ENCODE measurements around the gene CDC6. TPM values are rescaled to one million over a fixed set of nuclear protein-coding genes. Genes with fewer than 3 reads are reported as not detected.

CDC6 gene
- total and polyA plus RNA-seq, 7 donors, result 0.27 to 2.5 (median 0.86) TPM

DNA sequence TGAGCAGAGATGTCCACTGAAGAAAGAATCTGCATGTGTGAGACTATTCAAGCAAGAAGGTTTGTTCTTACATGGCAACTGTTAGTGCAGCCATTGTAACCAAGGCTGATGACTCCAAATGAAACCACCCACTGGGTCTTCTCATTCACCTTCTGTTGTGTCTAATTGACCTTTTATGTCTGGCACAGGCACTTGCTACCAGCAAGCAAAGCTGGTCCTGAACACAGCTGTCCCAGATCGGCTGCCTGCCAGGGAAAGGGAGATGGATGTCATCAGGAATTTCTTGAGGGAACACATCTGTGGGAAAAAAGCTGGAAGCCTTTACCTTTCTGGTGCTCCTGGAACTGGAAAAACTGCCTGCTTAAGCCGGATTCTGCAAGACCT lies 3.6 kb downstream of the CDC6 start:
- WGBS, 3 donors, result 39 to 59% (median 50%) methylated on average over 2 of the region's 2 CpGs
- DNase-seq (peak in 1 of 2 donors; percentile 68), ATAC-seq (no peak)
- no peaks in the 10 kb centered on the region for H3K36me3 ChIP-seq (ENCODE audit: insufficient read depth in 1 of 2, low read depth in 1 of 2)
- H3K9me3 ChIP-seq, result no peaks in the 10 kb centered on the region
- TF ChIP-seq, protein P1, sequence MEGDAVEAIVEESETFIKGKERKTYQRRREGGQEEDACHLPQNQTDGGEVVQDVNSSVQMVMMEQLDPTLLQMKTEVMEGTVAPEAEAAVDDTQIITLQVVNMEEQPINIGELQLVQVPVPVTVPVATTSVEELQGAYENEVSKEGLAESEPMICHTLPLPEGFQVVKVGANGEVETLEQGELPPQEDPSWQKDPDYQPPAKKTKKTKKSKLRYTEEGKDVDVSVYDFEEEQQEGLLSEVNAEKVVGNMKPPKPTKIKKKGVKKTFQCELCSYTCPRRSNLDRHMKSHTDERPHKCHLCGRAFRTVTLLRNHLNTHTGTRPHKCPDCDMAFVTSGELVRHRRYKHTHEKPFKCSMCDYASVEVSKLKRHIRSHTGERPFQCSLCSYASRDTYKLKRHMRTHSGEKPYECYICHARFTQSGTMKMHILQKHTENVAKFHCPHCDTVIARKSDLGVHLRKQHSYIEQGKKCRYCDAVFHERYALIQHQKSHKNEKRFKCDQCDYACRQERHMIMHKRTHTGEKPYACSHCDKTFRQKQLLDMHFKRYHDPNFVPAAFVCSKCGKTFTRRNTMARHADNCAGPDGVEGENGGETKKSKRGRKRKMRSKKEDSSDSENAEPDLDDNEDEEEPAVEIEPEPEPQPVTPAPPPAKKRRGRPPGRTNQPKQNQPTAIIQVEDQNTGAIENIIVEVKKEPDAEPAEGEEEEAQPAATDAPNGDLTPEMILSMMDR (IDR thresholded peaks at IDR 0.05), result no peak
- H3K27me3 ChIP-seq (ENCODE audit: insufficient read depth in 3 of 3, low read length in 2 of 3), result no peaks in the 10 kb centered on the region
- intact Hi-C loops (cut with DNase I), result loop anchor here in 1 of 2 donors (10.0 kb wide), 1 partner anchor 276 kb away; the partner anchor contains the start of gene CSF3
- H3K4me1 ChIP-seq, result peaks cover 10% of the 10 kb centered on the region
- H3K4me3 ChIP-seq, result no peak overlapping the region
- no peak overlapping the region for H3K27ac ChIP-seq

DNA sequence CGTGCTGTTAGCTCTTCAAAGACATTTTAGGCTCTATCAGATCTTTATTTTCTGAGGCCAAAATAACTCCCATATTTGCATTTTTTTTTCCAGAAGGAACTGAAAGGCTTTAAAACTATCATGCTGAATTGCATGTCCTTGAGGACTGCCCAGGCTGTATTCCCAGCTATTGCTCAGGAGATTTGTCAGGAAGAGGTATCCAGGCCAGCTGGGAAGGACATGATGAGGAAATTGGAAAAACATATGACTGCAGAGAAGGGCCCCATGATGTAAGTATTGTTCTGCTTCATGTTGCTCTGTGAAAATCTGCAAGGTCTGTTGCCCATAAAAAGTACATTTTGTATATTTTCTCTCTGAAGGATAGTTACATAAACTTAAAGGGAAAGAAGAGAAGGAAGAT lies 5.7 kb downstream of the CDC6 start:
- peaks cover 10% of the 10 kb centered on the region for H3K4me1 ChIP-seq
- 41 to 74% (median 73%) methylated on average over 1 of the region's 1 CpG for WGBS, 3 donors

DNA sequence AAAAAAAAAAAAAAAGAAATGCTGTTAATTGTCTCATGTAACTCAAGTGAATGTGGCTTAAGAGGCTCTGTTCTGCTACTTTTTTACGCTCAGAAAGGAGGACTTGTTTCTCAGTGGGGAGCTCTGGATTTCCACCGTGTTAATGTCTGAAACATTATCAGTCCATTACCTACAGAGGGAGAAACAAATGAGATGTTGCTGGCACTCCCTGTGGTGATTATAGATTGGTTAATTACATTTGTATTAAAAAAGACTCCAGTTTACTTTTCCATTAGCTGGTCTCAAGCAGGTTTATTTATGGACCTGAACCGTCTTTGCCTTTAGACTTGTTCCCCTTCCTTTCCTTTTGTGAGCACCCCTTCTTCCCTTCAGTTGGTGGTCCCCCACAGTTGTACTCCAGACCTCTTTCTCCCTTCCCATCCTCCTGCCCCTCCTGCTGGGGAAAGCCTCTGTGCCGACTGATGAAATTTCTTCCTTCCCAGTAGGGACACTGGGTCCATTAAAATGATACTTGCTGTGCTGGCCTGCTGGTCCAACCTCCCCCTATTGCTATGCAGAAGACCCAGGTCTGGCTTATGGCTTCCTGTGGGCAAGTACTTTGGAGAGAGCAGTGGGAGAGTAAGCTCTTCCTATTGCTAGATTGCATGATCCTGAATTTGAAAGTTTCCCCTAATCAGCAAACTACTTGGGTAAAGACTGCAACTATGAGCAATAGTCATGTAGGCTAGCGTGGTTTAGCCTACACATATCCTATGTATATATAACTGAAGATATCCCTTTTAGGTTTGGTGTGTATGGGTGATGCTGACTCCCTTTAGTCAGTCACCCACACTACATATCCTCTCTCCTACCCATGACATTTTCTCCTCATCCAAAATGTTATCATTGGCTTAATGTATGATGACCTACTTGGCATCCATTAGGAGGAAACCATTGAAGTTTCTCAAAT lies 8.1 kb downstream of the CDC6 start:
- intact Hi-C loops (cut with DNase I), result loop anchor here in 1 of 2 donors (10.0 kb wide), 1 partner anchor 281 kb away; the partner anchor contains the start of gene CSF3
- no peak overlapping the region for H3K4me3 ChIP-seq
- no peaks in the 10 kb centered on the region for H3K36me3 ChIP-seq (ENCODE audit: insufficient read depth in 1 of 2, low read depth in 1 of 2)
- DNase-seq (peak in 1 of 2 donors; percentile 4), ATAC-seq (no peak)
- H3K27me3 ChIP-seq (ENCODE audit: insufficient read depth in 3 of 3, low read length in 2 of 3), result no peaks in the 10 kb centered on the region
- peaks cover 11% of the 10 kb centered on the region for H3K4me1 ChIP-seq
- H3K9me3 ChIP-seq, result no peaks in the 10 kb centered on the region
- H3K27ac ChIP-seq, result peak overlapping the region; percentile 43
- TF ChIP-seq, protein P1 (IDR thresholded peaks at IDR 0.05), result no peak
- 71 to 77% (median 75%) methylated on average over 5 of the region's 5 CpGs for WGBS, 3 donors

More for the DNA sequence above, 5.7 kb downstream of the CDC6 start:
- intact Hi-C loops (cut with DNase I), result loop anchor here in 1 of 2 donors (10.0 kb wide), 1 partner anchor 279 kb away; the partner anchor contains the start of gene CSF3
- Histone ChIP-seq H3K4me3 (no peak overlapping the region), H3K36me3 (ENCODE audit: insufficient read depth in 1 of 2, low read depth in 1 of 2) (no peaks in the 10 kb centered on the region), H3K9me3 (no peaks in the 10 kb centered on the region), H3K27ac (peak overlapping the region; percentile 69), H3K27me3 (ENCODE audit: insufficient read depth in 3 of 3, low read length in 2 of 3) (no peaks in the 10 kb centered on the region)
- ATAC-seq (peak in 3 of 4 donors; percentile 31 to 54 (median 37)), DNase-seq (no peak)
- TF ChIP-seq, protein P1 (IDR thresholded peaks at IDR 0.05), result no peak

DNA sequence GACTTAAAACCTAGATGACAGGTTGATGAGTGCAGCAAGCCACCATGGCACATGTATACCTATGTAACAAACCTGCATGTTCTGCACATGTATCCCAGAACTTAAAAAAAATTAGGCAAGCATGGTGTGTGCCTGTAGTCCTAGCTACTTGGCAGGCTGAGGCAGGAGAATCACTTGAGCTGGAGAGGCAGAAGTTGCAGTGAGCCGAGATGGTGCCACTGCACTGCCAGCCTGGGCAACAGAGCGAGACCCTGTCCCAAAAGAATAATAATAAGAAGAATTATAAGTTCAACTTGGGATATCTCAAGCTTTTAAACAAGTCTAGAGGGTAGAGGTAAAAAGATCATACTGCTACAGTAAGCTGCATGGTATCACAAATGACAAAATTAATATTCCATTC lies 9.8 kb downstream of the CDC6 start:
- Histone ChIP-seq H3K36me3 (ENCODE audit: insufficient read depth in 1 of 2, low read depth in 1 of 2) (no peaks in the 10 kb centered on the region), H3K4me3 (no peak overlapping the region), H3K9me3 (no peaks in the 10 kb centered on the region), H3K27me3 (ENCODE audit: insufficient read depth in 3 of 3, low read length in 2 of 3) (no peaks in the 10 kb centered on the region), H3K4me1 (peaks cover 5% of the 10 kb centered on the region), H3K27ac (no peak overlapping the region)
- 83 to 87% (median 85%) methylated on average over 2 of the region's 2 CpGs for WGBS, 3 donors
- DNase-seq, result no peak
- TF ChIP-seq, protein P1 (IDR thresholded peaks at IDR 0.05), result no peak
- no peak for ATAC-seq
- intact Hi-C loops (cut with DNase I), result loop anchor here in 1 of 2 donors (10.0 kb wide), 1 partner anchor 283 kb away; the partner anchor contains the start of gene CSF3
